Measurements from ENCODE around the gene SS18L1.
"Not testable (repeated sequence)": the region's sequence is repeated elsewhere in the genome, so short reads cannot be mapped to it uniquely, and the experiment has no call there.

SS18L1 gene

DNA sequence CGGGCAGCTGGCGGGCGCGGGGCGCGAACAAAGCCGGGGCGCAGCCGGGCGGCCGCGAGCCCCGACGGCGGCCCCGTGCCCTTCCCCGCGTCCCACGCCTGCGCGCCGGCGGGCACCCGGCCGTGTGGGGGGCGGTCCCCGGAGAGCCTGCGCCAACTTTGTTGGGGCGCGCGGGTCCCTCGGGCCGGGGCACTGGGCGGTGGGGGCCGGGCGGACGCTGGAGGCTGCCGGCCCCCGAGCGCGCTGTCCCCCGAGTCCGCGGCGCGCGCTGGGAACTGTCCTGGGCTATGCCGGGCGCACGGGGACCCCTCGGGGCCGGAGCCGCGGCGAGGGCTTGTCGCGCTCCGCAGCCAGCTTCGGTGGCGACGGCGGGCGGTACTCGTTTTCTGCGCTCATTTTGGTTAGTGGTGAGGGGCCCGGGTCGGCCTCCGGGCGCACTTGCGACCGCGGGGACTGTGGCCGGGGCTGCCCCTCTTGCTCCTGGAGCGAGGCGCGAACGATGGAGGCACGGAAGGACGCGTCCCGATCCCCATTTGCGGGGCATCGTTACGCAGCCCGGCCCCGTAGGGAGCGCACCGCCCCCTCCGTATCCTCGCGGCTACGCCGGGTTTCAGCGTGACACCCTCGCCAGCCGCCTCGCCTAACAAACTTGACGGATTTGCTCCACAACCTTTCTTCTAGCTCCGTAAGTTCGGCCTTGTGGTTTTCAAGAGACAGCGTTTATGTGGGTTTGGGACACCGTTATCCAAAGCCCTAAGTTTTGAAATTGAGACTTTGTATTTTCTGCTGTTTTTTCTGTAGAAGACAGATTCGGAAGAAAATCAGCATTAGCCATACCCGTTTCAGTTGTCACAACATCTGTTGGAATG, 622 bp downstream of the SS18L1 start:
- DNase-seq (ENCODE audit: low read depth in 2 of 2) = peak; percentile 71 to 73
- peak overlapping the region; percentile 68 to 81 for H3K4me3 ChIP-seq (replicated peaks in 1 of 2; ENCODE audit: low read depth in 2 of 2, low read length in 2 of 2)
- TF ChIP-seq, protein P1, sequence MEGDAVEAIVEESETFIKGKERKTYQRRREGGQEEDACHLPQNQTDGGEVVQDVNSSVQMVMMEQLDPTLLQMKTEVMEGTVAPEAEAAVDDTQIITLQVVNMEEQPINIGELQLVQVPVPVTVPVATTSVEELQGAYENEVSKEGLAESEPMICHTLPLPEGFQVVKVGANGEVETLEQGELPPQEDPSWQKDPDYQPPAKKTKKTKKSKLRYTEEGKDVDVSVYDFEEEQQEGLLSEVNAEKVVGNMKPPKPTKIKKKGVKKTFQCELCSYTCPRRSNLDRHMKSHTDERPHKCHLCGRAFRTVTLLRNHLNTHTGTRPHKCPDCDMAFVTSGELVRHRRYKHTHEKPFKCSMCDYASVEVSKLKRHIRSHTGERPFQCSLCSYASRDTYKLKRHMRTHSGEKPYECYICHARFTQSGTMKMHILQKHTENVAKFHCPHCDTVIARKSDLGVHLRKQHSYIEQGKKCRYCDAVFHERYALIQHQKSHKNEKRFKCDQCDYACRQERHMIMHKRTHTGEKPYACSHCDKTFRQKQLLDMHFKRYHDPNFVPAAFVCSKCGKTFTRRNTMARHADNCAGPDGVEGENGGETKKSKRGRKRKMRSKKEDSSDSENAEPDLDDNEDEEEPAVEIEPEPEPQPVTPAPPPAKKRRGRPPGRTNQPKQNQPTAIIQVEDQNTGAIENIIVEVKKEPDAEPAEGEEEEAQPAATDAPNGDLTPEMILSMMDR (IDR thresholded peaks at IDR 0.05; ENCODE audit: low read depth, low read length) = no peak

- no peak overlapping the region for H3K4me3 ChIP-seq (replicated peaks in 1 of 2; ENCODE audit: low read depth in 2 of 2, low read length in 2 of 2)
- DNase-seq (ENCODE audit: low read depth in 2 of 2) = no peak
- TF ChIP-seq, protein P1 (IDR thresholded peaks at IDR 0.05; ENCODE audit: low read depth, low read length) = no peak
These were observed 2.1 kb downstream of the SS18L1 start for GRCh38 chr20:62145688-62146018.

DNA sequence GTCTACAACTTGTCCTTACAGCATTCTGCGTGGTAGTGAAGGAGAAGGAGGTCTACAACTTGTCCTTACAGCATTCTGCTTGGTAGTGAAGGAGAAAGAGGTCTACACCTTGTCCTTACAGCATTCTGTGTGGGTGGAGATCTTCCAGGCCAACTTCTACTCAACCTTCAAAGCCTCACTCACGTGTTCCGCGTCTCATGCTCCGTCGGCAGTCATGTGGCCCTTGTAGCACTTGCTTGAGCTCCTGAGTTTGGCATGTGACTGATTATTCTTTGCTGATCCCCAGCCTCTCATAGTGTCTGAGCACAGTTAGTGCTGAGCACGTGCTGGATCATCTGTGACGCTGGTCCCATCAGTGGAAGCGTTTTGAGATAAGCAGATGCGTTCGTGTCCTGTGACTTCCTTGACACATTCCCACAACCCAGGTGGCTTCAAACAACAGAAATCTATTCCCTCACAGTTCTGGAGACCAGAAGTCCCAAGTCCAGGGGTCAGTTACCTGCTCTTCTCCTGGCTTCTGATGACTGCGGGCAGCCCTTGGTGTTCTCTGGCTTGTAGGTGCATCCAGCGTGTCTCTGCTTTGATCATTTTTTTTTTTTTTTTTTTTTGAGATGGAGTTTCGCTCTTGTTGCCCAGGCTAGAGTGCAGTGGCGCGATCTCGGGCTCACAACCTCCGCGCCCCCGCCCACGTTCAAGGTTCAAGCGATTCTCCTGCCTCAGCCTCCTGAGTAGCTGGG, 2.6 kb downstream of the SS18L1 start:
- TF ChIP-seq, protein P1 (IDR thresholded peaks at IDR 0.05; ENCODE audit: low read depth, low read length) = no peak
- H3K4me3 ChIP-seq (replicated peaks in 1 of 2; ENCODE audit: low read depth in 2 of 2, low read length in 2 of 2) = no peak overlapping the region
- no peak for DNase-seq (ENCODE audit: low read depth in 2 of 2)

DNA sequence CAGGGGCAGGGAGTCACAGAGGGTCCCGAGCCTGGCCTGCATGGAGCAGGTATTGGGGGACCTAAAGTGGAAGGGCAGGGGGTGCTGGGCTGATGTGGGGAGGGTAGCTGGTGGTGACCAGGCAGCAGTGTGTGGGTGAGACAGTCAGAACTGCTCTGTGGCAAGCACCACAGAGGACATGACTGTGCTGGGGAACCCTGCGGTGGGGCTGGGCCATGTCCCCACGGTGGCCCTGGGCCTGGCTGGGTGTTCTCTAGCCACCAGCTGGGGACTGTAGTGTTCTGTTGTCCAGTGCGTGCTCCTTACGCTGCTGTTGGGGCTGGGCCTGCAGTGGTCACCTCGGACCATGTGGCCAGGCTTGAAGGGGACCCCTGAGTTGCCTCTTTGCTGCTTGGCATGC, 3.6 kb downstream of the SS18L1 start:
- TF ChIP-seq, protein P1 (IDR thresholded peaks at IDR 0.05; ENCODE audit: low read depth, low read length) = no peak
- DNase-seq (ENCODE audit: low read depth in 2 of 2) = no peak
- no peak overlapping the region for H3K4me3 ChIP-seq (replicated peaks in 1 of 2; ENCODE audit: low read depth in 2 of 2, low read length in 2 of 2)

GRCh38 chr20:62147528-62147927, 4.0 kb downstream of the SS18L1 start:
- no peak for DNase-seq (ENCODE audit: low read depth in 2 of 2)
- no peak overlapping the region for H3K4me3 ChIP-seq (replicated peaks in 1 of 2; ENCODE audit: low read depth in 2 of 2, low read length in 2 of 2)
- TF ChIP-seq, protein P1 (IDR thresholded peaks at IDR 0.05; ENCODE audit: low read depth, low read length) = no peak

- DNase-seq (ENCODE audit: low read depth in 2 of 2); H3K4me3 ChIP-seq (replicated peaks in 1 of 2; ENCODE audit: low read depth in 2 of 2, low read length in 2 of 2): not testable (repeated sequence)
These were observed 4.8 kb downstream of the SS18L1 start for GRCh38 chr20:62148383-62148782.

DNA sequence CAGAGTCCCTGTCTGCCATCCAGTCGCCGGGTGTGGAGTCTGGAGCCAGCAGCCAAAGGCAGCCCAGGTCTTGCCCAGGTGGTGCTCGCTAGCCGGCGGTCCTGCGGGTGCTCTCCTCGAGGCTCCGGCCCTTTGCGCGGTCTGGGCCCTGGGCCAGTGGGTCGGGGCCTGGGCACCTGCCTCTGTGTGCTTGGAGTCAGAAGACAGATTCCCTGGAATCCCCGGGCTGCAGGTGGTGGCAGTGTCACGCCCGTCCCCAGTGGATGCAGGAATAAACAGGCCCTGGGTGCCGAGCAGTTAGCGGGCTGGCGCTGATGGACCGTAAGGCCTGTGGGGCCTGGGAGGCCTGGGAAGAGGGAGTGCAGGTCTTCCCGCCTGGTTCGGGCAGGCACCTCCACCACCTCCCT, 5.3 kb downstream of the SS18L1 start:
- H3K4me3 ChIP-seq (replicated peaks in 1 of 2; ENCODE audit: low read depth in 2 of 2, low read length in 2 of 2) = no peak overlapping the region

More for the DNA sequence above, 5.3 kb downstream of the SS18L1 start:
- TF ChIP-seq, protein P1 (IDR thresholded peaks at IDR 0.05; ENCODE audit: low read depth, low read length) = no peak
- no peak for DNase-seq (ENCODE audit: low read depth in 2 of 2)

Measured in cardiac fibroblast (primary cell).